ENCODE data around the gene B3GLCT. TPM values are rescaled to one million over a fixed set of nuclear protein-coding genes. Genes with fewer than 3 reads are reported as not detected.

Gene B3GLCT
- total and polyA plus RNA-seq, 8 donors = 6.5 to 22.6 (median 16.1) TPM

- Histone ChIP-seq H3K4me3 (no peak overlapping the region), H3K36me3 (peaks cover 0 to 26% of the 10 kb centered on the region in 2 donors), H3K9me3 (peaks cover 3 to 66% of the 10 kb centered on the region in 2 donors), H3K4me1 (no peaks in the 10 kb centered on the region), H3K27ac (no peak overlapping the region), H3K27me3 (no peaks in the 10 kb centered on the region)
- intact Hi-C loops (cut with DNase I) = no loop called here
- ATAC-seq (no peak), DNase-seq (no peak)
- TF ChIP-seq CTCF (IDR thresholded peaks at IDR 0.05) = no peak
Measured at GRCh38 chr13:31310356-31310755, 110.6 kb downstream of the B3GLCT start.

GRCh38 chr13:31310786-31311185 lies 111.0 kb downstream of the B3GLCT start:
- H3K27ac ChIP-seq = no peak overlapping the region
- intact Hi-C loops (cut with DNase I) = no loop called here
- DNase-seq (no peak), ATAC-seq (no peak)
- H3K36me3 ChIP-seq = peaks cover 0 to 31% of the 10 kb centered on the region in 2 donors
- no peak overlapping the region for H3K4me3 ChIP-seq
- TF ChIP-seq CTCF (IDR thresholded peaks at IDR 0.05) = no peak
- peaks cover 3 to 70% of the 10 kb centered on the region in 2 donors for H3K9me3 ChIP-seq
- H3K27me3 ChIP-seq = no peaks in the 10 kb centered on the region
- no peaks in the 10 kb centered on the region for H3K4me1 ChIP-seq

GRCh38 chr13:31311921-31312320 lies 112.1 kb downstream of the B3GLCT start:
- Histone ChIP-seq H3K4me1 (no peaks in the 10 kb centered on the region), H3K27me3 (no peaks in the 10 kb centered on the region), H3K9me3 (peaks cover 3 to 77% of the 10 kb centered on the region in 2 donors), H3K27ac (no peak overlapping the region), H3K4me3 (no peak overlapping the region), H3K36me3 (peaks cover 0 to 37% of the 10 kb centered on the region in 2 donors)
- no peak for TF ChIP-seq CTCF (IDR thresholded peaks at IDR 0.05)
- intact Hi-C loops (cut with DNase I) = no loop called here
- ATAC-seq (no peak), DNase-seq (no peak)

GRCh38 chr13:31314961-31315360 lies 115.2 kb downstream of the B3GLCT start:
- TF ChIP-seq CTCF (IDR thresholded peaks at IDR 0.05) = no peak
- Histone ChIP-seq H3K36me3 (peaks cover 0 to 51% of the 10 kb centered on the region in 2 donors), H3K4me3 (no peak overlapping the region), H3K27me3 (no peaks in the 10 kb centered on the region), H3K9me3 (peaks cover 3 to 62% of the 10 kb centered on the region in 2 donors), H3K27ac (no peak overlapping the region), H3K4me1 (no peaks in the 10 kb centered on the region)
- no peak for ATAC-seq
- no peak for DNase-seq
- intact Hi-C loops (cut with DNase I) = no loop called here

GRCh38 chr13:31320946-31321345 lies 121.2 kb downstream of the B3GLCT start:
- intact Hi-C loops (cut with DNase I) = no loop called here
- Histone ChIP-seq H3K4me3 (no peak overlapping the region), H3K9me3 (peaks cover 0 to 5% of the 10 kb centered on the region in 2 donors)

More at GRCh38 chr13:31320946-31321345, 121.2 kb downstream of the B3GLCT start:
- no peak overlapping the region for H3K27ac ChIP-seq
- H3K4me1 ChIP-seq = no peaks in the 10 kb centered on the region
- TF ChIP-seq CTCF (IDR thresholded peaks at IDR 0.05) = no peak
- ATAC-seq (no peak), DNase-seq (no peak)
- no peaks in the 10 kb centered on the region for H3K27me3 ChIP-seq
- H3K36me3 ChIP-seq = peaks cover 0 to 36% of the 10 kb centered on the region in 2 donors

All from left lung (tissue), 10 donors.